H1 (cell line): Measurements from ENCODE around the gene KIFC1.

ENCODE experiments used
- CEBPB ChIP-seq: IDR thresholded peaks from 2 replicates; pipeline ENCODE4 v1.6.1; 2012; ENCODE audit warnings: low read depth, low read length
- CREB1 ChIP-seq: IDR thresholded peaks from 2 replicates; pipeline ENCODE4 v1.6.1; 2012; ENCODE audit warnings: inconsistent platforms
- EP300 ChIP-seq, 2 experiments: IDR thresholded peaks; 1 replicate in 1 of 2; 2 replicates in 1 of 2; pipeline ENCODE4 v1.6.1; 2011 to 2012; ENCODE audit warnings: low read depth in 2 of 2, low read length in 2 of 2, mild to moderate bottlenecking in 2 of 2, borderline replicate concordance in 1 of 2, inconsistent platforms in 1 of 2, moderate library complexity in 1 of 2
- EZH2 ChIP-seq: fragments of 200-600 bp; sonication (generic); IDR thresholded peaks from 2 replicates; pipeline ENCODE4 v1.7.1; 2012; ENCODE audit warnings: low read depth, mild to moderate bottlenecking, moderate library complexity, low read length, inconsistent platforms; ENCODE audit not compliant: severe bottlenecking
- FOSL1 ChIP-seq: IDR thresholded peaks from 2 replicates; pipeline ENCODE4 v1.6.1; 2011; ENCODE audit warnings: mild to moderate bottlenecking, low read depth, low read length, moderate library complexity; ENCODE audit not compliant: insufficient read depth
- GABPA ChIP-seq: IDR thresholded peaks from 2 replicates; pipeline ENCODE4 v1.6.1; 2011; ENCODE audit warnings: mild to moderate bottlenecking, low read length, moderate library complexity, borderline replicate concordance; ENCODE audit not compliant: insufficient read depth
- POLR2A ChIP-seq, 2 experiments: IDR thresholded peaks; 1 replicate in 1 of 2; 2 replicates in 1 of 2; pipeline ENCODE4 v1.6.1; 2011; ENCODE audit warnings: low read depth in 2 of 2, low read length in 2 of 2, mild to moderate bottlenecking in 2 of 2; ENCODE audit errors: control extremely low read depth in 1 of 2
- RAD21 ChIP-seq, 2 experiments: IDR thresholded peaks in 1 of 2; conservative IDR thresholded peaks in 1 of 2; 2 replicates each; pipeline ENCODE4 v1.6.1; 2011; ENCODE audit warnings: low read depth in 2 of 2, low read length in 2 of 2, improper control_type of control experiment in 1 of 2, inconsistent platforms in 1 of 2, mild to moderate bottlenecking in 1 of 2, moderate library complexity in 1 of 2
- TCF12 ChIP-seq: IDR thresholded peaks from 2 replicates; pipeline ENCODE4 v1.6.1; 2011; ENCODE audit warnings: low read depth, mild to moderate bottlenecking, low read length
- YY1 ChIP-seq: IDR thresholded peaks from 2 replicates; pipeline ENCODE4 v1.6.1; 2011; ENCODE audit warnings: low read depth, mild to moderate bottlenecking, low read length
- TF ChIP-seq, protein P1 (sequence below), 3 experiments: IDR thresholded peaks; 1 replicate in 2 of 3; 2 replicates in 1 of 3; pipeline versions ENCODE4 v1.5.1 to v1.6.1; 2011; ENCODE audit warnings: low read length in 3 of 3, mild to moderate bottlenecking in 3 of 3, inconsistent platforms in 2 of 3, low read depth in 1 of 3, moderate library complexity in 1 of 3; ENCODE audit not compliant: insufficient read depth in 1 of 3; ENCODE audit errors: control extremely low read depth in 1 of 3

DNA sequence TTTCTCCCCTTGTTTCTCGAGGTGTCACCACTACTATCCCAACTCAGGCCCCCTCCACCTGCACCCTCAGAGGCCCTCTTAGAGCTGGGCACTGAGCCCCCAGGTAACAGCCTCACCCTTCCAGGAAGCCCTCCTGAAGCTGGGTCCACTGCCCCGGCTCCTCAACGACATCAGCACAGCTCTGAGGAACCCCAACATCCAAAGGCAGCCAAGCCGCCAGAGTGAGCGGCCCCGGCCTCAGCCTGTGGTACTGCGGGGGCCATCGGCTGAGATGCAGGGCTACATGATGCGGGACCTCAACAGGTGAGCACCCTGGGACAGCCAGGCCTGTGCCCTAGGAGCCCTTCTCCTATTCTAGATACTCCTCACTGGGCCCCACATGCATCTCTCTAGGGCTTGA is 49.8 kb downstream of the KIFC1 start:
- TF ChIP-seq, protein P1, sequence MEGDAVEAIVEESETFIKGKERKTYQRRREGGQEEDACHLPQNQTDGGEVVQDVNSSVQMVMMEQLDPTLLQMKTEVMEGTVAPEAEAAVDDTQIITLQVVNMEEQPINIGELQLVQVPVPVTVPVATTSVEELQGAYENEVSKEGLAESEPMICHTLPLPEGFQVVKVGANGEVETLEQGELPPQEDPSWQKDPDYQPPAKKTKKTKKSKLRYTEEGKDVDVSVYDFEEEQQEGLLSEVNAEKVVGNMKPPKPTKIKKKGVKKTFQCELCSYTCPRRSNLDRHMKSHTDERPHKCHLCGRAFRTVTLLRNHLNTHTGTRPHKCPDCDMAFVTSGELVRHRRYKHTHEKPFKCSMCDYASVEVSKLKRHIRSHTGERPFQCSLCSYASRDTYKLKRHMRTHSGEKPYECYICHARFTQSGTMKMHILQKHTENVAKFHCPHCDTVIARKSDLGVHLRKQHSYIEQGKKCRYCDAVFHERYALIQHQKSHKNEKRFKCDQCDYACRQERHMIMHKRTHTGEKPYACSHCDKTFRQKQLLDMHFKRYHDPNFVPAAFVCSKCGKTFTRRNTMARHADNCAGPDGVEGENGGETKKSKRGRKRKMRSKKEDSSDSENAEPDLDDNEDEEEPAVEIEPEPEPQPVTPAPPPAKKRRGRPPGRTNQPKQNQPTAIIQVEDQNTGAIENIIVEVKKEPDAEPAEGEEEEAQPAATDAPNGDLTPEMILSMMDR (IDR thresholded peaks at IDR 0.05; ENCODE audit: control extremely low read depth in 1 of 3, insufficient read depth in 1 of 3, low read depth in 1 of 3, low read length in 3 of 3), result no peak
- TF ChIP-seq POLR2A (IDR thresholded peaks at IDR 0.05; ENCODE audit: control extremely low read depth in 1 of 2, low read depth in 2 of 2, low read length in 2 of 2) (no peak), GABPA (no peak), TCF12 (no peak), RAD21 (IDR thresholded peaks at IDR 0.05 in 1 of 2, conservative IDR thresholded peaks at IDR 0.05 in 1 of 2; ENCODE audit: low read depth in 2 of 2, low read length in 2 of 2) (no peak), EZH2 (no peak), YY1 (no peak), CEBPB (no peak), EP300 (IDR thresholded peaks at IDR 0.05; ENCODE audit: borderline replicate concordance in 1 of 2, low read depth in 2 of 2, low read length in 2 of 2) (no peak), FOSL1 (no peak), CREB1 (no peak)
